Smooth muscle cell (in vitro differentiated cells): Measurements from ENCODE around the gene GRHPR. TPM values are rescaled to one million over a fixed set of nuclear protein-coding genes. Genes with fewer than 3 reads are reported as not detected.

Experiments used
- DNase-seq: peaks from one replicate; lab custom pipeline; 2025; ENCODE audit not compliant: unreplicated experiment; lab: John Stamatoyannopoulos, UW
- H2AFZ ChIP-seq: fragments of 200-600 bp; sonication (generic); 2 replicates; pipeline ENCODE4 v1.6.0; 2016; ENCODE audit warnings: antibody characterized with exemption, low read depth, mild to moderate bottlenecking
- H3F3A ChIP-seq: fragments of 200-600 bp; sonication (generic); 2 replicates; pipeline ENCODE4 v1.6.0; 2017; ENCODE audit warnings: antibody characterized with exemption, low read depth
- H3K27ac ChIP-seq: fragments of 200-600 bp; sonication (generic); 2 replicates; pipeline ENCODE4 v1.5.1; 2016; ENCODE audit warnings: low read depth, mild to moderate bottlenecking
- H3K27me3 ChIP-seq: fragments of 200-600 bp; sonication (generic); 2 replicates; pipeline ENCODE4 v1.6.1; 2016; ENCODE audit warnings: low read depth, mild to moderate bottlenecking
- H3K36me3 ChIP-seq: fragments of 200-600 bp; sonication (generic); 2 replicates; pipeline ENCODE4 v1.5.1; 2016; ENCODE audit warnings: low read depth
- H3K4me1 ChIP-seq: fragments of 200-600 bp; sonication (generic); 2 replicates; pipeline ENCODE4 v1.5.1; 2016; ENCODE audit warnings: low read depth
- H3K4me2 ChIP-seq: fragments of 200-600 bp; sonication (generic); 2 replicates; pipeline ENCODE4 v1.6.0; 2016; ENCODE audit warnings: mild to moderate bottlenecking
- H3K4me3 ChIP-seq: fragments of 200-600 bp; sonication (generic); 2 replicates; pipeline ENCODE4 v1.5.1; 2016; ENCODE audit warnings: mild to moderate bottlenecking
- H3K79me2 ChIP-seq: fragments of 200-600 bp; sonication (generic); 2 replicates; pipeline ENCODE4 v1.6.0; 2016; ENCODE audit warnings: low read depth, mild to moderate bottlenecking
- H3K9ac ChIP-seq: fragments of 200-600 bp; sonication (generic); 2 replicates; pipeline ENCODE4 v1.6.0; 2016; ENCODE audit warnings: low read depth
- H3K9me3 ChIP-seq: fragments of 200-600 bp; sonication (generic); replicated peaks from 2 replicates; pipeline ENCODE4 v1.5.1; 2016; ENCODE audit warnings: low read depth
- H4K20me1 ChIP-seq: fragments of 200-600 bp; sonication (generic); 2 replicates; pipeline ENCODE4 v1.6.0; 2016; ENCODE audit warnings: low read depth
- CTCF ChIP-seq: fragments of 200-600 bp; sonication (generic); IDR thresholded peaks from 2 replicates; pipeline ENCODE4 v1.5.1; 2017; ENCODE audit warnings: borderline replicate concordance, mild to moderate bottlenecking, antibody characterized with exemption; ENCODE audit not compliant: insufficient read depth, poor library complexity, severe bottlenecking
- WGBS: methylation state at CpG from one replicate; pipeline ENCODE4 v1.1.7; 2016; ENCODE audit warnings: low lambda C conversion rate; 5-methylcytosine and 5-hydroxymethylcytosine counted together
- polyA plus RNA-seq: library from polyadenylated mRNA; unstranded; fragments of >200 nt; fragmentation: Nextera tagmentation; extraction: Ambion mirVana; gene quantifications from 2 replicates; pipeline ENCODE4 v1.2.1, GENCODE V29; 2016
- total RNA-seq: library from RNA; depleted of rRNA; stranded (reverse); fragments of >200 nt; gene quantifications from 2 replicates; pipeline ENCODE4 v1.2.3, GENCODE V29; 2014

GRHPR gene
- total and polyA plus RNA-seq, 2 experiments from 2014 or later = 89.3 to 128 TPM

- H3K27me3 ChIP-seq = no peaks in the 10 kb centered on the region
- no peaks in the 10 kb centered on the region for H3K4me1 ChIP-seq
- H3K4me3 ChIP-seq = no peak overlapping the region
- H3K4me2 ChIP-seq = no peak overlapping the region
- DNase-seq = no peak
- H3K27ac ChIP-seq = no peak overlapping the region
- H3K79me2 ChIP-seq = peaks cover 40% of the 10 kb centered on the region
- no peak for TF ChIP-seq CTCF
- no peak overlapping the region for H3K9ac ChIP-seq
- H3F3A ChIP-seq = peaks cover 7% of the 10 kb centered on the region
- H3K36me3 ChIP-seq = peaks cover 10% of the 10 kb centered on the region
- peaks cover 100% of the 10 kb centered on the region for H4K20me1 ChIP-seq
- no peak overlapping the region for H2AFZ ChIP-seq
- H3K9me3 ChIP-seq = no peaks in the 10 kb centered on the region
- WGBS = 96% methylated on average over 21 of the region's 21 CpGs
These were observed 19.4 kb downstream of the GRHPR start for GRCh38 chr9:37441776-37442370.

GRCh38 chr9:37442556-37442955, 20.1 kb downstream of the GRHPR start:
- peaks cover 100% of the 10 kb centered on the region for H4K20me1 ChIP-seq
- H3K79me2 ChIP-seq = peaks cover 47% of the 10 kb centered on the region
- no peak for DNase-seq
- H3K27me3 ChIP-seq = no peaks in the 10 kb centered on the region
- peaks cover 7% of the 10 kb centered on the region for H3F3A ChIP-seq
- H3K9ac ChIP-seq = no peak overlapping the region
- H2AFZ ChIP-seq = no peak overlapping the region
- H3K4me1 ChIP-seq = no peaks in the 10 kb centered on the region
- TF ChIP-seq CTCF = no peak
- no peaks in the 10 kb centered on the region for H3K9me3 ChIP-seq
- H3K4me2 ChIP-seq = no peak overlapping the region
- H3K36me3 ChIP-seq = peaks cover 10% of the 10 kb centered on the region
- no peak overlapping the region for H3K4me3 ChIP-seq
- no peak overlapping the region for H3K27ac ChIP-seq
- 100% methylated on average over 2 of the region's 2 CpGs for WGBS

GRCh38 chr9:37443566-37443965, 21.1 kb downstream of the GRHPR start:
- H3K79me2 ChIP-seq = peaks cover 51% of the 10 kb centered on the region
- no peaks in the 10 kb centered on the region for H3K9me3 ChIP-seq
- 97% methylated on average over 5 of the region's 5 CpGs for WGBS
- peaks cover 7% of the 10 kb centered on the region for H3F3A ChIP-seq
- no peak overlapping the region for H3K27ac ChIP-seq
- no peak for DNase-seq
- no peak overlapping the region for H3K4me2 ChIP-seq
- peaks cover 100% of the 10 kb centered on the region for H4K20me1 ChIP-seq
- no peaks in the 10 kb centered on the region for H3K4me1 ChIP-seq
- no peaks in the 10 kb centered on the region for H3K27me3 ChIP-seq
- no peak overlapping the region for H3K4me3 ChIP-seq
- no peak for TF ChIP-seq CTCF
- H2AFZ ChIP-seq = no peak overlapping the region
- H3K36me3 ChIP-seq = peaks cover 10% of the 10 kb centered on the region
- H3K9ac ChIP-seq = no peak overlapping the region

- no peak overlapping the region for H3K27ac ChIP-seq
- peaks cover 7% of the 10 kb centered on the region for H3F3A ChIP-seq
- TF ChIP-seq CTCF = no peak
- peaks cover 10% of the 10 kb centered on the region for H3K36me3 ChIP-seq
- no peak overlapping the region for H3K9ac ChIP-seq
- H3K27me3 ChIP-seq = no peaks in the 10 kb centered on the region
- H4K20me1 ChIP-seq = peaks cover 100% of the 10 kb centered on the region
- peaks cover 8% of the 10 kb centered on the region for H3K4me1 ChIP-seq
- no peak overlapping the region for H2AFZ ChIP-seq
- 96% methylated on average over 2 of the region's 2 CpGs for WGBS
- H3K9me3 ChIP-seq = no peaks in the 10 kb centered on the region
- DNase-seq = no peak
- H3K4me2 ChIP-seq = no peak overlapping the region
- peaks cover 61% of the 10 kb centered on the region for H3K79me2 ChIP-seq
- no peak overlapping the region for H3K4me3 ChIP-seq
These were observed 22.4 kb downstream of the GRHPR start for GRCh38 chr9:37444890-37445289.
